ENCODE data around the gene PEAK1. TPM values are rescaled to one million over a fixed set of nuclear protein-coding genes. Genes with fewer than 3 reads are reported as not detected.

The PEAK1 gene
- total RNA-seq, 1 experiment from 2014 or later = 21.2 TPM

DNA sequence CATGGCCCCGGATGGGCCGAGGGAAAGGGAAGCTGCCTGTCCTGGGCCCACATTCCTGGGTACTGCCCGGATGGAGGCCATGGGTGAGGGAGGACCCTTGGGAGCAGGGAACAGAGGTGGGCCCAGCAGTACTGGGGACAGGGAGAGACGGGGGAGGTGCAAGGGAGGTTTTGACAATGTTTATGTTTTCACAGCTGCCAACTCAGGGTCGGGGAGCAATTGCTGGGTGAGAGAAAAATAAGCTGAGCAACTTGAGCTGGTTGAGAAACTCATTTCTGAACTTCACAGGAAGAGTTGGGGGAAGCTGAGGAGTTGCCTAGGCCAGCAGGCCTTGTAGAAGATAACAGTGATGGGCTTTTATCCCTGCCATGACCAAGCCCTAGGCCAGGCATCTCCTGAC lies 337.9 kb downstream of the PEAK1 start:
- Histone ChIP-seq H3K4me1 (ENCODE audit: insufficient read depth, low read length) (no peaks in the 10 kb centered on the region), H2AK5ac (ENCODE audit: insufficient read length, low read length) (no peak overlapping the region), H3K27ac (ENCODE audit: insufficient read length, low read depth, low read length) (no peak overlapping the region), H2BK12ac (ENCODE audit: insufficient read length, low read depth, low read length) (no peak overlapping the region), H2AFZ (ENCODE audit: low read length) (no peak overlapping the region), H4K20me1 (ENCODE audit: control insufficient read depth, insufficient read depth, insufficient read length) (no peaks in the 10 kb centered on the region), H3K4ac (ENCODE audit: low read depth, low read length) (no peak overlapping the region), H3K79me2 (ENCODE audit: insufficient read depth, low read length) (no peaks in the 10 kb centered on the region), H3K27me3 (ENCODE audit: insufficient read depth, low read length) (no peaks in the 10 kb centered on the region), H2BK15ac (ENCODE audit: low read depth, low read length) (no peak overlapping the region), H2BK20ac (ENCODE audit: low read depth, low read length, poor library complexity, severe bottlenecking) (no peak overlapping the region), H4K5ac (ENCODE audit: insufficient read length, low read depth, low read length) (no peak overlapping the region), H3K18ac (ENCODE audit: insufficient read length, low read depth, low read length) (no peak overlapping the region), H3K23ac (ENCODE audit: insufficient read length, low read depth, low read length) (no peak overlapping the region), H3K56ac (ENCODE audit: insufficient read length, low read depth, low read length) (no peak overlapping the region), H2BK120ac (ENCODE audit: low read depth, low read length, poor library complexity, severe bottlenecking) (no peak overlapping the region), H3K9ac (ENCODE audit: extremely low read depth, insufficient read length, low read length) (no peak overlapping the region), H3K14ac (ENCODE audit: insufficient read depth, low read length) (no peak overlapping the region), H4K8ac (replicated peaks; ENCODE audit: insufficient read length, low read depth, low read length) (no peak overlapping the region), H2BK5ac (ENCODE audit: insufficient read length, low read length) (no peak overlapping the region), H3T11ph (ENCODE audit: low read length) (no peak overlapping the region), H3K23me2 (ENCODE audit: insufficient read length, low read depth, low read length, poor library complexity, severe bottlenecking) (no peaks in the 10 kb centered on the region), H3K9me3 (ENCODE audit: control insufficient read depth, low read depth, low read length) (no peaks in the 10 kb centered on the region), H3K79me1 (ENCODE audit: insufficient read depth, low read depth, low read length, poor library complexity, severe bottlenecking) (no peaks in the 10 kb centered on the region), H4K91ac (ENCODE audit: insufficient read length, low read depth, low read length) (no peak overlapping the region), H3K4me2 (ENCODE audit: insufficient read depth, insufficient read length, low read length) (no peak overlapping the region)
- Mint-ChIP-seq H3K4me3 (no peak overlapping the region), H3K9me3 (peaks cover 0 to 4% of the 10 kb centered on the region in 2 experiments; a peak in 2 of 5 replicates), H3K27me3 (ENCODE audit: low read depth) (peaks cover 9% of the 10 kb centered on the region), H3K36me3 (ENCODE audit: insufficient read depth in 1 of 3, low read depth in 3 of 3) (peaks cover 0 to 4% (median 0%) of the 10 kb centered on the region in 3 experiments; a peak in 1 of 7 replicates), H3K4me1 (peaks cover 5 to 8% of the 10 kb centered on the region in 2 experiments), H3K27ac (no peak overlapping the region)
- TF ChIP-seq CTCF (conservative IDR thresholded peaks at IDR 0.05) = no peak
- no peak for DNase-seq
- WGBS (ENCODE audit: extremely low coverage, insufficient read length, low lambda C conversion rate) = no CpG with 5 or more reads among the region's 5 CpGs

Data from H9 (cell line).